Osteoblast (primary cell): ENCODE measurements around the gene FGD4. TPM values are rescaled to one million over a fixed set of nuclear protein-coding genes. Genes with fewer than 3 reads are reported as not detected.

ENCODE experiments used
- DNase-seq: peaks from one replicate; pipeline ENCODE4 v3.0.0; 2011; ENCODE audit warnings: low spot score, mixed read lengths; ENCODE audit not compliant: insufficient read length; ENCODE audit errors: missing footprints
- H2AFZ ChIP-seq: 2 replicates; pipeline ENCODE4 v1.6.0; 2011; ENCODE audit warnings: mild to moderate bottlenecking, low read length
- H3K27ac ChIP-seq: 2 replicates; pipeline ENCODE4 v1.5.1; 2011; ENCODE audit warnings: mild to moderate bottlenecking, low read depth, low read length, moderate library complexity
- H3K27me3 ChIP-seq: 2 replicates; pipeline ENCODE4 v1.6.0; 2012; ENCODE audit warnings: mild to moderate bottlenecking, control low read depth, inconsistent platforms, low read length, moderate library complexity; ENCODE audit not compliant: insufficient read depth
- H3K36me3 ChIP-seq: 2 replicates; pipeline ENCODE4 v1.5.1; 2011; ENCODE audit warnings: mild to moderate bottlenecking, low read length, control low read depth, moderate library complexity; ENCODE audit not compliant: insufficient read depth
- H3K4me1 ChIP-seq: 2 replicates; pipeline ENCODE4 v1.5.1; 2011; ENCODE audit warnings: mild to moderate bottlenecking, low read length, control low read depth, moderate library complexity; ENCODE audit not compliant: insufficient read depth
- H3K4me2 ChIP-seq: 2 replicates; pipeline ENCODE4 v1.6.0; 2011; ENCODE audit warnings: mild to moderate bottlenecking, low read length; ENCODE audit not compliant: insufficient read depth
- H3K4me3 ChIP-seq: fragments of 200-600 bp; sonication (generic); 3 replicates; pipeline ENCODE4 v1.5.1; 2012; ENCODE audit warnings: mild to moderate bottlenecking, low read length, inconsistent platforms; ENCODE audit not compliant: insufficient read depth
- H3K79me2 ChIP-seq: 2 replicates; pipeline ENCODE4 v1.6.0; 2012; ENCODE audit warnings: mild to moderate bottlenecking, low read length, control low read depth, inconsistent platforms; ENCODE audit not compliant: insufficient read depth
- H3K9me3 ChIP-seq: 2 replicates; pipeline ENCODE4 v1.5.1; 2011; ENCODE audit warnings: low read depth, low read length, control low read depth
- H4K20me1 ChIP-seq: 2 replicates; pipeline ENCODE4 v1.6.0; 2012; ENCODE audit warnings: mild to moderate bottlenecking, low read length, control low read depth; ENCODE audit not compliant: insufficient read depth
- total RNA-seq: library from RNA; depleted of rRNA; stranded (reverse); fragments of >200 nt; gene quantifications from 2 replicates; pipeline ENCODE4 v1.2.3, GENCODE V29; 2012
- TF ChIP-seq, protein P1 (sequence below): IDR thresholded peaks from 2 replicates; pipeline ENCODE4 v1.5.1; 2011; ENCODE audit warnings: mild to moderate bottlenecking, low read depth, low read length, moderate library complexity; ENCODE audit errors: extremely low read depth

Gene FGD4
- total RNA-seq, 1 donor = 11.9 TPM

DNA sequence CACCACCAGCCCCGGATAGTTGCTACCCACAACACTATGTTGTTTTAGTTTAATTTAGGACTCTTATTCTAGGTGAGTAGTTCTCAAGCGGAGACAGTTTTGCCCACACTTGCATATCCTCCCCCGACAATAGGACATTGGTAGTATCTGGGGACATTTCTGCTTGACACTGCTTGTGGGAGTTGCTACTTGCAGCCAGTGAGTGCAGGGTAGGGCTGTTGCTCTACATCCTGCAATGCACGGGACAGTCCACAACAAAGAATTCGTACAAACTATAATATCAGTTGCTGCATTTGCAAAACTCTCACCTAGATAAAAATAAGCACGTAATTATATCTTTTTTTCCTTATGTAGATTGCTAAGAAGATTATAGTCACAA is 167.9 kb downstream of the FGD4 start:
- peak overlapping the region; percentile 54 for H3K27ac ChIP-seq
- TF ChIP-seq, protein P1, sequence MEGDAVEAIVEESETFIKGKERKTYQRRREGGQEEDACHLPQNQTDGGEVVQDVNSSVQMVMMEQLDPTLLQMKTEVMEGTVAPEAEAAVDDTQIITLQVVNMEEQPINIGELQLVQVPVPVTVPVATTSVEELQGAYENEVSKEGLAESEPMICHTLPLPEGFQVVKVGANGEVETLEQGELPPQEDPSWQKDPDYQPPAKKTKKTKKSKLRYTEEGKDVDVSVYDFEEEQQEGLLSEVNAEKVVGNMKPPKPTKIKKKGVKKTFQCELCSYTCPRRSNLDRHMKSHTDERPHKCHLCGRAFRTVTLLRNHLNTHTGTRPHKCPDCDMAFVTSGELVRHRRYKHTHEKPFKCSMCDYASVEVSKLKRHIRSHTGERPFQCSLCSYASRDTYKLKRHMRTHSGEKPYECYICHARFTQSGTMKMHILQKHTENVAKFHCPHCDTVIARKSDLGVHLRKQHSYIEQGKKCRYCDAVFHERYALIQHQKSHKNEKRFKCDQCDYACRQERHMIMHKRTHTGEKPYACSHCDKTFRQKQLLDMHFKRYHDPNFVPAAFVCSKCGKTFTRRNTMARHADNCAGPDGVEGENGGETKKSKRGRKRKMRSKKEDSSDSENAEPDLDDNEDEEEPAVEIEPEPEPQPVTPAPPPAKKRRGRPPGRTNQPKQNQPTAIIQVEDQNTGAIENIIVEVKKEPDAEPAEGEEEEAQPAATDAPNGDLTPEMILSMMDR = no peak
- H3K4me1 ChIP-seq = peaks cover 24% of the 10 kb centered on the region
- H4K20me1 ChIP-seq = no peaks in the 10 kb centered on the region
- H3K4me3 ChIP-seq = no peak overlapping the region
- no peaks in the 10 kb centered on the region for H3K79me2 ChIP-seq
- H3K9me3 ChIP-seq = no peaks in the 10 kb centered on the region
- DNase-seq = no peak
- no peak overlapping the region for H3K4me2 ChIP-seq
- H2AFZ ChIP-seq = no peak overlapping the region
- no peaks in the 10 kb centered on the region for H3K27me3 ChIP-seq
- H3K36me3 ChIP-seq = no peaks in the 10 kb centered on the region

DNA sequence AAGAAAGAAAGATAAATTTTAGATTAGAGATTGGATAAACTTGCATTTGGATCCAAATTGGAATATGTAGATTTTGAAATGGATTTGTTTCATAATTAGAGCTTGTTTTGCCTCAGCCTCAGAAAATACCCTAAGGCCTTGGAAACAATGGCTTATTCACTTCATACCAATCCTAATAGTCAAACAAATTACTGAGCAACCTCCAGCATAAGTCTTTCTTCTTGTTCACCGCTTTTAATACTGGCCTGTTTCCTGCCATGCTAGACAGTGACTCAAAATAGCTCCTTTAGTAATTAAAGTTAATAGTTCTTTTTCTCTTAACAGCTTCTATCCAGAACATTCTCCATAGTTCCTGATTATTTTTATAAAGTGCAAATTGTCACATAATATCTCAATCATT is 168.9 kb downstream of the FGD4 start:
- TF ChIP-seq, protein P1 = no peak
- peak overlapping the region; percentile 54 for H3K27ac ChIP-seq
- H3K9me3 ChIP-seq = no peaks in the 10 kb centered on the region
- no peaks in the 10 kb centered on the region for H3K79me2 ChIP-seq
- no peaks in the 10 kb centered on the region for H3K36me3 ChIP-seq
- H3K27me3 ChIP-seq = no peaks in the 10 kb centered on the region
- H4K20me1 ChIP-seq = no peaks in the 10 kb centered on the region
- peak; percentile 93 for DNase-seq
- no peak overlapping the region for H3K4me3 ChIP-seq
- peaks cover 24% of the 10 kb centered on the region for H3K4me1 ChIP-seq
- H2AFZ ChIP-seq = no peak overlapping the region
- peak overlapping the region; percentile 37 for H3K4me2 ChIP-seq

DNA sequence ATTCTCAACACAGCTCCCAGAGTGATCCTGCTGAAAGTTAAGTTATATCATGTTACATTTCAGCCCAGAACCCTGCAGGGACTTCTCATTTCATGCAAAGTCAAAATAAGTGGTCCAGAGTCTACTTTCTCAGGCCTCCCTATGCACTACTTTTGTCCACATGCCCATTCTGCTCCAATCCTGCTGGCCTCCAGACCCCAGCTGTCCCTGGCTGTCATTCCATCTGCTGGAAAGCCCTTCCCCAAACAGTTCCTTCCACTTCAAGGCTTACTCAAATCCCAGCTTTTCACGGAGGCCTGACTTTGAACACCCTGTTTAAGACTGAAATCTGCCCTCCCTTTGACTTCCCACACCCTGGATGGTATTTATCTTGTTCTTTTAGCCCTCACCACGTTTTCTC is 169.9 kb downstream of the FGD4 start:
- no peaks in the 10 kb centered on the region for H3K36me3 ChIP-seq
- peak overlapping the region; percentile 29 for H3K27ac ChIP-seq
- H4K20me1 ChIP-seq = no peaks in the 10 kb centered on the region
- peaks cover 24% of the 10 kb centered on the region for H3K4me1 ChIP-seq
- TF ChIP-seq, protein P1 = no peak
- no peak overlapping the region for H3K4me2 ChIP-seq
- no peaks in the 10 kb centered on the region for H3K79me2 ChIP-seq
- no peaks in the 10 kb centered on the region for H3K9me3 ChIP-seq
- peak overlapping the region; percentile 54 for H2AFZ ChIP-seq
- H3K4me3 ChIP-seq = no peak overlapping the region
- H3K27me3 ChIP-seq = no peaks in the 10 kb centered on the region
- no peak for DNase-seq

DNA sequence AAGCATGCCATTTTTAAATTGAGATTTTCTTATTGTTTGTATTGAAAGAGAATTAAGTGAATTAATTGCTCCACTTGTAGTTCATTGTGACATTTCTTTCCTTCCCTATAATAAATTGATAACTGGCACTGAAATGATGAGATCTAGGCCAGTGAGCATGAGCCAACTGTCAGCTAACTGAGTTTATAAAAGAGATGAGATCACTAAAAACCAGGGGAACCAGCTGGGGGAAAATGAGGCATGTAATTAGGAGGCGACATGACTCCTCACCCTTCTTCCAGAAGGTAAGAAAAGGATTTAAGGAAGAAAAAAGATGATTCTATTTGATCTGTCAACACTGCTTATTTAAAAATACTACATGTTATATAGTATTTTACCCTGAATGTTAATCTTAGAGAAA is 175.2 kb downstream of the FGD4 start:
- H4K20me1 ChIP-seq = no peaks in the 10 kb centered on the region
- H2AFZ ChIP-seq = no peak overlapping the region
- H3K9me3 ChIP-seq = no peaks in the 10 kb centered on the region
- no peaks in the 10 kb centered on the region for H3K4me1 ChIP-seq
- no peak overlapping the region for H3K4me2 ChIP-seq
- no peak overlapping the region for H3K27ac ChIP-seq
- no peaks in the 10 kb centered on the region for H3K27me3 ChIP-seq
- TF ChIP-seq, protein P1 = no peak
- no peaks in the 10 kb centered on the region for H3K36me3 ChIP-seq
- H3K4me3 ChIP-seq = no peak overlapping the region
- no peak for DNase-seq
- no peaks in the 10 kb centered on the region for H3K79me2 ChIP-seq
